Measurements from ENCODE around the gene STK35.
"Not testable (repeated sequence)": the region's sequence is repeated elsewhere in the genome, so short reads cannot be mapped to it uniquely, and the experiment has no call there.

Gene STK35

GRCh38 chr20:2165871-2166270 lies 64.2 kb downstream of the STK35 start:
- TF ChIP-seq LEF1 (IDR thresholded peaks at IDR 0.05; ENCODE audit: borderline replicate concordance) (no peak), SUZ12 (IDR thresholded peaks at IDR 0.05) (no peak), FOXA1 (IDR thresholded peaks at IDR 0.05) (no peak)
- no peak for DNase-seq (ENCODE audit: extremely low spot score)
- ChIA-PET POLR2A (no interaction called here), CTCF (no interaction called here)

DNA sequence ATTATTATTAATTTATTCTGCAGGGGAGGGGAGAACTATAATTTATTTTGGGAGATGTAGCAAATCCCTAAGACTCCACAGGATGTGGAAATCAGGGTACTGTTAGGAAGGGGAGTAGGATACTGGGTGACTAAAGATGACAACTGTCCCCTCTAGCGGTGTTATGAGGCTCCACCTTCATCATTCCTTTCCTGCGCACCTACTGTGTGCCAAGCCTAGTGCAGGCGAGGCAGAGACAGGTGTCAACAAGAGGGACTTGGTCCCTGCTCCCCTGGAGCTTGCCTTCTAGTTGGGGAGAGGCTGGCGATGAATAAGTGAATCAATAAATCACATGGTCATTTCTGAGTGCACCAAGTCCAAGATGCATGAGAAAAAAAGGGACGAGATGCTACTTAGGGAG lies 65.5 kb downstream of the STK35 start:
- ChIA-PET POLR2A (interaction anchor here (0.6 kb wide), 1 partner anchor 1335 kb away, joined by 3 read pairs; no protein-coding TSS in a partner anchor), CTCF (no interaction called here)
- DNase-seq (ENCODE audit: extremely low spot score) = no peak
- TF ChIP-seq SP1 (IDR thresholded peaks at IDR 0.05) = no peak
- TF ChIP-seq ELF4 (IDR thresholded peaks at IDR 0.05) = no peak
- no peak for TF ChIP-seq BHLHE40 (IDR thresholded peaks at IDR 0.05; ENCODE audit: borderline replicate concordance)

DNA sequence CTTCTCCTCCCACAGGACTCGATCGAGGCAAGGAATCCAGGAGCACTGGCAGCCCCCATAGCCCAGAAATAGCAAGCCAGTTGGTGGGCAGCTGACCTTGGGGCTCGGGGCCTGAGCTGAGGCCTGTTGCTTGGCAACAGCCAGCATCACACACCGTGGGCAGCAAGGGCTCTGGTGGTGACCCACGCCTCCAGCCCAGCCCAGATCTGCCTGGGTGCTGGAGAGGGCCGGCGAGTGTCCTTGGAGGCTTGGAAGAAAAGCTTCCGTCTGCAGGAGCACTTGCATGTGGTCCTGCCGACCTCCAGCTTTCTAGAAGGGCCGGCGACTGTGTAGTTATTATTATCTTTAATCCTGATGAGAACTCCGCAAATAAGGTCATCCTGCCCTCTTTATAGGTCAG lies 67.3 kb downstream of the STK35 start:
- TF ChIP-seq ELF4 (IDR thresholded peaks at IDR 0.05) (no peak), BHLHE40 (IDR thresholded peaks at IDR 0.05; ENCODE audit: borderline replicate concordance) (no peak)

GRCh38 chr20:2169456-2170088 lies 67.9 kb downstream of the STK35 start:
- DNase-seq (ENCODE audit: extremely low spot score) = no peak
- POLR2A ChIA-PET = no interaction called here
- CTCF ChIA-PET = no interaction called here
- TF ChIP-seq SP1 (IDR thresholded peaks at IDR 0.05) (no peak), ARNT (IDR thresholded peaks at IDR 0.05) (no peak), BHLHE40 (IDR thresholded peaks at IDR 0.05; ENCODE audit: borderline replicate concordance) (no peak)

More for the DNA sequence above, 67.3 kb downstream of the STK35 start:
- DNase-seq (ENCODE audit: extremely low spot score) = no peak
- CTCF ChIA-PET = no interaction called here
- POLR2A ChIA-PET = no interaction called here

DNA sequence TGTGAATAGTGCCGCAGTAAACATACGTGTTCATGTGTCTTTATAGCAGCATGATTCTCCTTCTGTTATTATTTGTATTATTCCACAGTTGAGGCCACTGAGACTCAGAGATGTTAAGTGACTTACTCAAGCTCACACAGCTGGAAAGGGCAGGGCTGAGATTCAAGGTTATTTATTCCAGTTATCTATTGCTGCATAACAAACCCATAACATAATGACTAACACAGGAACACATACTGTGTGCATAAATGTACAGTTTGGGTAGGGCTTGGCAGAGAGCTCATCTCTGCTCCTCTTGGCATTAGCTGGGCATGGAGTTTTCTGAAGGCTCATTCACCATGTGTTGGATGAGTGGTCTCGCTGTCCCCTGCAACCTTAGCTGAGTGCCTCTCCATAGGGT lies 68.8 kb downstream of the STK35 start:
- ChIA-PET CTCF (no interaction called here), POLR2A (interaction anchor here (1.6 kb wide), 1 partner anchor 69 kb away, joined by 3 read pairs; the partner anchor contains the start of gene STK35)
- no peak for TF ChIP-seq SP1 (IDR thresholded peaks at IDR 0.05)
- TF ChIP-seq ARNT (IDR thresholded peaks at IDR 0.05) = no peak
- no peak for TF ChIP-seq FOXM1 (IDR thresholded peaks at IDR 0.05; ENCODE audit: borderline replicate concordance)
- no peak for TF ChIP-seq ZNF384 (IDR thresholded peaks at IDR 0.05)
- no peak for DNase-seq (ENCODE audit: extremely low spot score)

DNA sequence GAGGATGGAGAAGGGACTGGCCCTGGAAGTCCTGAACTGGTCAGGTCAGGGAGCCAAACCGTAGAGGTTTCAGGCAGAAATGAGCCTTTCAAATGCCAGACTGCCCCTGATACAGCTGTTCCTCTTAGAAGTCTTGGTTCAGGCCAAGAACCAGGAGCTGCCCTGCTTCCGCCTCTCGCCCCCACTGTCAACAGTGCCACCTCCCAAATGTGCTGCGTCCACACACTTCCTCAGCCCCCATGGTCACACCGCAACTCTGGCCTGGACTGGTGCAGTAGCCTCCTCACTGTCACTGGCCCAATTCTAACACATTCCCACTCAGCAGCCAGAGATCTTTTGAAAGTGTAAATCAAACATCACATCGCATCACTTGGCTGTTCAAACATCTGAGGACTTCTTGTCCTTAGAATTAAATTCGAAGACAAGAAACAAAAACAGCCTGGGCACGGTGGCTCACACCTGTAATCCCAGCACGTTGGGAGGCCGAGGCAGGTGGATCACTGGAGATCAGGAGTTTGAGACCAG lies 69.7 kb downstream of the STK35 start:
- DNase-seq (ENCODE audit: extremely low spot score) = no peak
- POLR2A ChIA-PET = interaction anchor here (1.6 kb wide), 1 partner anchor 69 kb away, joined by 3 read pairs; the partner anchor contains the start of gene STK35
- CTCF ChIA-PET = interaction anchor here (0.7 to 1.8 kb wide), 3 partner anchors 17 to 206 kb away, joined by 4 to 9 read pairs (median 5); no protein-coding TSS in a partner anchor
- TF ChIP-seq, protein P1, sequence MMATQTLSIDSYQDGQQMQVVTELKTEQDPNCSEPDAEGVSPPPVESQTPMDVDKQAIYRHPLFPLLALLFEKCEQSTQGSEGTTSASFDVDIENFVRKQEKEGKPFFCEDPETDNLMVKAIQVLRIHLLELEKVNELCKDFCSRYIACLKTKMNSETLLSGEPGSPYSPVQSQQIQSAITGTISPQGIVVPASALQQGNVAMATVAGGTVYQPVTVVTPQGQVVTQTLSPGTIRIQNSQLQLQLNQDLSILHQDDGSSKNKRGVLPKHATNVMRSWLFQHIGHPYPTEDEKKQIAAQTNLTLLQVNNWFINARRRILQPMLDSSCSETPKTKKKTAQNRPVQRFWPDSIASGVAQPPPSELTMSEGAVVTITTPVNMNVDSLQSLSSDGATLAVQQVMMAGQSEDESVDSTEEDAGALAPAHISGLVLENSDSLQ (IDR thresholded peaks at IDR 0.05) = no peak
- no peak for TF ChIP-seq FOXA1 (IDR thresholded peaks at IDR 0.05)
- no peak for TF ChIP-seq L3MBTL2 (conservative IDR thresholded peaks at IDR 0.05)
- no peak for TF ChIP-seq ARNT (IDR thresholded peaks at IDR 0.05)
- no peak for TF ChIP-seq HDGF (IDR thresholded peaks at IDR 0.05; ENCODE audit: borderline replicate concordance)
- TF ChIP-seq ELF4 (IDR thresholded peaks at IDR 0.05) = no peak
- TF ChIP-seq TARDBP (IDR thresholded peaks at IDR 0.05) = no peak
- TF ChIP-seq SP1 (IDR thresholded peaks at IDR 0.05) = no peak
- TF ChIP-seq ZNF384 (IDR thresholded peaks at IDR 0.05) = no peak
- no peak for TF ChIP-seq LEF1 (IDR thresholded peaks at IDR 0.05; ENCODE audit: borderline replicate concordance)

- ChIA-PET POLR2A (interaction anchor here (0.8 kb wide), 1 partner anchor 162 kb away, joined by 3 read pairs; no protein-coding TSS in a partner anchor), CTCF (interaction anchor here (0.7 to 1.8 kb wide), 9 partner anchors 10 to 207 kb away, joined by 3 to 9 read pairs (median 4); no protein-coding TSS in a partner anchor)
- not testable (repeated sequence) for DNase-seq (ENCODE audit: extremely low spot score)
Measured at GRCh38 chr20:2171840-2172239, 70.2 kb downstream of the STK35 start.

DNA sequence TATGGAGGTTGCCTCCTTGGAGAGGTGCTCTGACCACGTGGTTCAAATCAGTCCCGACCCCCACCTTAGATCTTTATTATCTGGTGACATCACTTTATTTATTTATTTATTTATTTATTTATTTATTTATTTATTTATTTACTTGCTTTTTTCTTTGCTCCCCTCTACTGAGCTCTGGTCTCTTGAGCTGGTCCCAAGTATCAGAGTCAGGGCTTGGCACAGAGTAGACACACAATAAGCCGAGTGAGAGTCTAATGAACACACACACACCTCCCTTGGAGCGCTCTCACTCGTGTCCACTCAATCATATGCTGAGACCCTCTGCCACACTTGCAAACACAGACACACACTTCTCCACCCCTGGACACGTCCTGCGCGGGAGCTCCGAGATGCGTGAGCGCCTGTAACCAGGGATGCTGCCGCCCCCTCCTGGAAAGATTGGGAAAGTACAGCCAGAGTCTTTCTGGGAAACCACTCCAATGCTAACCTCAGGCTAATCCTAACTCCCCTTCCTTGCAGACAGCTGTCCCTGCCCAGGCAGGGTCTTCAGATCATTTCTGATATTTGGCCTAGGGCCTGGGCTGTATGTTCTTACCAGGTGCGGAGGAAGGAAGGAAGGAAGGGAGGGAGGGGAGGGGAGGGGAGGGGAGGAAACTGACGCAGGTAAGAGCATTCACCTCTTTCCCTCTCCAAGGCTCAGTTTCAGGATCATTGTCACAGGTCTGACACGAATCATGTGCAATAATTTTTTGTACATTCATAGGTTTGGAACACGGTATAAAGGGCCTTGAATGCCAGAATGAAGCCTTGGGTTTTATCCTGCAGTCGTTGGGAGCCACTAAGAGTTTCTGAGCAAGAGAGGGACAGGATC lies 70.9 kb downstream of the STK35 start:
- POLR2A ChIA-PET = interaction anchor here (0.8 kb wide), 2 partner anchors 69 to 163 kb away, joined by 3 read pairs; no protein-coding TSS in a partner anchor
- TF ChIP-seq FOXM1 (IDR thresholded peaks at IDR 0.05; ENCODE audit: borderline replicate concordance) = no peak
- TF ChIP-seq CTBP1 (IDR thresholded peaks at IDR 0.05; ENCODE audit: borderline replicate concordance) = no peak
- peak; percentile 38; the same call in 1 of the 2 replicates for TF ChIP-seq TARDBP (IDR thresholded peaks at IDR 0.05)
- TF ChIP-seq LEF1 (IDR thresholded peaks at IDR 0.05; ENCODE audit: borderline replicate concordance) = no peak
- TF ChIP-seq, protein P1 (IDR thresholded peaks at IDR 0.05) = no peak
- DNase-seq (ENCODE audit: extremely low spot score) = peak; percentile 82
- CTCF ChIA-PET = interaction anchor here (0.6 to 2.1 kb wide), 13 partner anchors 9 to 283 kb away, joined by 3 to 9 read pairs (median 3); no protein-coding TSS in a partner anchor

Measured in HEK293T (cell line).